Medulla oblongata (tissue), 1 donor: Measurements from ENCODE around the gene DNAH8.

ENCODE experiments used
- DNase-seq: peaks from one replicate; pipeline ENCODE4 v3.0.0-alpha.2; 2015; ENCODE audit errors: extremely low spot score

DNAH8 gene

DNA sequence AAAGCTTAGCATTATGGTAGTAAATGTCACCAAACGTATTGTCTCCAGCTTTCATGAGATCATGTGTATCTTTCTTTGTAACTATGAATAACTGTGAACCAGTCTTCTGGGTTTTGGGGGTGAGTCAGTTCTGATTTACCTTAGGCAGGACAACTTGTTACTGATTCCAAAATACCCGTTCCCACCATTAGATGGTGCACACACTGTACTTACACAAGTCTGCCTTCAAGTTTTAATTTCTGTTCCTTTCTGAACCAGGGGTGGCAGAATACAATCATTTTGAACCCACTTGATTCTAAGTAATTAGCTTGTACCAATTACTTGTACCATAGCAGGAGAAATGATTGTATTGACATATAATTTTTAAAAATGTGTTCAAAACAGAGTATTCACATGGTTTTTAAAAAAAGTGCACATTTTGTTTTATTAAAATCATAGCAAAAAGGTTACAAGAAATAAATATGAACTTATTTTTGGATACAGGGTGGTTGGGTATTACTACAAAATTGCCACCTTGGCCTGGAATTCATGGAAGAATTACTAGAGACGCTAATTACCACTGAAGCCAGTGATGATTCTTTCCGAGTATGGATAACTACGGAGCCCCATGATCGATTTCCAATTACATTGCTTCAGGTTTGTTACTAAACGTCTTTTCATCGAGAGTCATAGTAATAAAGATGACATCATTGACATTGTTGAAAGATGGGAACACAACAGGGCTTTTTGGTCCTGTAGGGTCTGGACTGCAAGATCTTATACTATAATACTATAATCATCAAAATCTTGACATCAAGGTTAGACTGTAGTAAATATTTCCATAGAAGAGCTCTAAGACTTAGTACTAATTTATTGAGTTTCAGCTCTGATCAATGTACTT, 258.3 kb downstream of the DNAH8 start:
- DNase-seq: peak; percentile 61

DNA sequence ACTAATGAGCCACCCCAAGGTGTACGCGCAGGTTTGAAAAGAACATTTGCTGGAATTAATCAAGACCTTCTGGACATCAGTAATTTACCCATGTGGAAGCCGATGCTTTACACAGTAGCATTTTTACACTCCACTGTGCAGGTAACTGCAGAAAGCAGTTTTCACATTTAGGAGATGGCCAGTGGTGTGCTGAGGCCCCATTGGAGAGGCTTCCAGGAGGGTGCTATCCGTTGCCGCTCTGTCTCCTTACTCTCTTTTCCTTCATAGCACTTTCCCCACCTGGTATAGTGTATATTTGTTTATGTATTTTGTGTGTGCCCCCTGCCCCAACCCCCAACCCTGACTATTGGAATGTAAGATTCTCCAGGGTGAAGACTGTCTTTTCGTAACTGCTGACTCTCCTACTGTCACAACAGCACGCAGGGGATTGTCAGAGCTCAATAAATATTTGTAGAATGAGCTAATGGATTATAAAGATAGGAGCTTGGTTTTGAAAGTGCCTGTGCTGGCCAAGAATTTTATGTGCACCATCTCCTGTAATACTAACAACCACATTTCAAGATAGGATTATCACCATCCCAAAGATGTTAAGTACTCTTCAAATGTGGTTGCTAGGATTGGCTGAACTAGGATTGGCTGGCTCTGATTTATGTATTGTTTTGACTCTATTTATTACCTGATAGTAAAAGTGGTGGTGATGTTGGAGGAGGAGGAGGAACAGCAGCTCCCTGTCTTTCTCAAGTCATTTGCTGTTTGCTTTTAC, 259.5 kb downstream of the DNAH8 start:
- DNase-seq: no peak

DNA sequence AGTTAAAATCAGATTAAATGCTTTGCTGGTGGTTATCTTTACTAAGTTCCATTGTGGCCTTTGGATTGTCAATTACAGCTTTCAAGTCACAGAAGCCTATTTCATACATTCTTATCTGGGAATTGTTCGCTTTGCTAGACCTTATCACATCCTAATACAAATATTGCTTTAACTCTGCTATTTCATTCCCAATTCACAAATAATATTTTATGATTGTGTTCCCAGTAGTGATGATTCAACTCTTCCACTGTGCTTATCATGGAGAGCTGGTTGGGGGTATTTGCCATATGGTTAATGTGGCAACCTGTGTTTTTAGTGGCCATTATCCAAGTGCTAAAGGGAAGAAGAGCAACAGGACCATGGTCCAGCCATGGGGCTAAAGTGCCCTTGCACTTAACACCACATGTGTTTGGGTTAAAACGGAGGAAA, 260.5 kb downstream of the DNAH8 start:
- no peak for DNase-seq

DNA sequence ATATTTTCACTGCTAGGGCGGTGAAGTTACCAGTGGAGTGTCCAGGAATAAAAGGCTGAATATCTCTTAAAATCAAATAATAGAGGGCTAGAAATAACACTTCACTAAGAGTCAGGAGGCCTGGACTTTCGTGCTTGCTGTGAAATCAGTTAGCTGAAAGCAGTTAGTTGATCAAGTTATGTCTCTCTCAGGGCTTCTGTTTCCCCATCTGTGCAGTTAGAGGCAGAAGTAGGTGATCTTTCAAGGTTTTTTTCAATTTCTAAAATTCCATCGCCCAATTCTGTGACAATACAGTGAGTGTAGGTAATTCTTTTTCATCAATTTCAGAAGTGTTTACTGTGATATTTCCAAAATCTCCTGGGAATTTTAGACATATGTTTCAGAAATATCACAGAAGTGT, 260.9 kb downstream of the DNAH8 start:
- no peak for DNase-seq

DNA sequence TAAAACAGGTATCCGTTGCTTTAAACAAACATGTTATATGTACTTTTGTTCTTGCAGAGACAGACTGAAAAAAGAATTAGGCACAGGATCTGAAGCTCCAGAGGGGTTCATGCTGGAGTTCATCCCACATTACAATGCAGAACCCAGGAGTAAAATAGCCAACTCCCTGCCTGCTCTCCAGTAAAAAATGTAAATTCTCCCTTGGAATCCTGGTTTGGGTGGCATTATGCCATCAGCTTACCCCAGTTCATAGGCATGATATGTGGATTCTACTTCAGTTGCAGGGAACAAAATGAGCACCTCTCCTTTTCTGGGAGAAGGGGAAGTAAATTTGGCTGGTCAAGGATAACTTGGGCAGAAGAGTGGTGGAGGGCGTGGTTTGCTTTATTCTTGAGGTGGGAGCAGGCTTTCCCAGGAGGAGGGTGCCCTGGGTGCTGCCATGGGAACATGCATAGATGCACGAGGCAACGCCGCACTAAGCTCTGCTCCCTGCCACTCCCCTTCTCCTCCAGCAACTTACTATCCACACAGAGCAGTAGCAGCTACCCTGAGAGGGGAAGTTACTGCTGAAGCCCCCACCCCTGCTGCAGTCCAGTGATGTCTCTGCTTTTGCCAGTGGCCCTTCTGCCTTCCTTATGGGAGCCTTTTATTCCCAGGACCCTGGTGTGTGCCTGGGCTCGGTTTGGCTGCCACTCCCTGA, 261.8 kb downstream of the DNAH8 start:
- no peak for DNase-seq

DNA sequence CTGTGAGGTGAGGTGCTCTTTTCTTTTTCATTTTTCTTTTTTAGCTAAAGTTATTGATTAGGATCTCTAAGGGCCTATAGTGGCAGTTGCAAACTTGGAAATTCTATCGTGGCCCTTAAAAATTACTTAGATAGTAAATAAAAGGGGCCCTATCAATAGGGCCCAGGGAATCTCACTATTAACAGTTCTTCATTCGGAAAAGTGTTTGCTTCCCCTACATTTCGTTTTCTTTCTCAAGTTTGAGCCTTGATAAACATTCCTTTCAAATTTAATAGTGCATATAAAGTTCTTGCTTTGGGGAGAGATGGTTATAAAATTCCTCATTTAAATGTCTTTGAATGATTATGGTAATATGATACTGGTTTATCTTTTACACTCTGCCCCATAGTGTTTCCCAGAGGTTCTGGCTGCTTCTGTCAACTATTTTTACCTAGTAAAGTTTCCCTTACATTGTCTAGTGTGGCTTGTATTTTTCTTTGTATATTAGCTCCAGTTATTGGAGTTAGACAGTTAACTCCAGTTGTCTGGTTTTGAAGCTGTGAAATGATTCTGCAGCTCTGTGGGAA, 263.1 kb downstream of the DNAH8 start:
- no peak for DNase-seq

DNA sequence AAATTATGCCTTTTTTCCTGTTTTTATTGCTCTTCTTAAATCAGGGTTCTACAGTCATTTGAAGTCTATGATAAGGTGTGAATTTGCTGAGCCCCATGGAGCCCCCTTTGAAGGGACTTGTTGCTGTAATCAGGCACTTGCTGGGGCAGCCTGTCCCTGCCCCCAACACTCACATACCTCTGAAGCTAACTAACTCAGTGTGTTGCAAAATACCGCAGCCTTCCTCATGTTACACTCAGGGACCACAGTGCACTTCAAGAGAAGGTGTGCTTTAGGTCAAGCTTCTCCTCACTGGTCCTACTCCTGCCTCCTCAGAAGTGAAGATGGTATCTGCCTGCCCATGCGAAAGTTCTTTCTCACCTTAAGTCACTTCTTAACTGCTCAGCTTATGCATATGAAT, 267.4 kb downstream of the DNAH8 start:
- no peak for DNase-seq

DNA sequence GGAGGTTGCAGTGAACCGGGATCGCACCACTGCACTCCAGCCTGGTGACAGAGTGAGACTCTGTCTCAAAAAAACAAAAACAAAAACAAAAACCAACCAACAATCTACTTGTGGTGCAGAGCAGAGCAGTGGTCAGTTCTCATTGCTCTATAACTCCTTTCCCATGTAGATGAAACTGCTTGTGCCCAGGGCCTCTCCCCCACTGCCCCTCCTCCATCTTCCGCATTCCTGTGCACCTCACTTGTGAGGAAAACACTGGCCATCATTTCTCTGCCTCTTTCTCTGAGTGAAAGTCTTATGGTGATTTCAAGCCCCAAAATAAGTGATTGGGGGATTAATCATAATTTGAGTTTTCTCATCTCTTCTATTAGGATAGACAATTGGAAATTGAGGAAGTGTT, 269.6 kb downstream of the DNAH8 start:
- no peak for DNase-seq

DNA sequence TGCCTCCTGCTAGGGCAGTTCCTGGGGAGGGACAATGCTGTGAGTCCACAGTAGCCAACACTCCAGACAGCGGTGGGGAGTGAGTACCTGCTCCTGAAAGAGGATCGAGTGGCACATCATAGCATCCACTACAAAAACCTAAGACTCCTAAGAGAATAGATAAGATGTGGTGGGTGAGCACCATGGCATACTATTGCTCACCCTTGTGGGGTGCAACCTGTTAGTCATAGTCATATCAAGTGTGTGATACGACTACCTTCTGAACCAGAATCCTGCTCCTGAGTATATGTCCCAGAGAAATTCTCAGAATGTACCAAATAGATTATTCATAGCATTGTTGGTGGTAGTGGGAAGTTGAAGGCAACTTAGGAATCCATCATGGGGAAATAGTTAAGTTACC, 270.7 kb downstream of the DNAH8 start:
- no peak for DNase-seq

DNA sequence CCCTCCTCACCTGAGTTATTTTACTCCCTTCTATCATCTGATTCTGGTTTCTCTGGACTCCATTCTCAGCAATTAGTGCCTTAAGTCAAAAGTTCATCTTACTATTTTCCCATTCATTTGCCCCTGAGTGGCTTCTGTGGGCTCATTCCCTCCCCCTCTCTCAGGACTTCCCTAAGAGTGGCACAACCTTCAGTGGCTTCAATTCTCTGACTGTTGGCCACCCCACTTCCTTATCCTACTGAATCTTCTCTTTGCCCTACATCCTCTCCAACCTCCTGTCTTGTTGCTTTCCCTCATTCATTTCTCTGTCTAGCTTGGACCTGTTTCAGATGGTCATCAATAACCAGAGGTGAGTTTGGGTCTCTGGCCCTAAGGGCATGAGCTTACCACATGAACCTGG, 272.4 kb downstream of the DNAH8 start:
- no peak for DNase-seq

DNA sequence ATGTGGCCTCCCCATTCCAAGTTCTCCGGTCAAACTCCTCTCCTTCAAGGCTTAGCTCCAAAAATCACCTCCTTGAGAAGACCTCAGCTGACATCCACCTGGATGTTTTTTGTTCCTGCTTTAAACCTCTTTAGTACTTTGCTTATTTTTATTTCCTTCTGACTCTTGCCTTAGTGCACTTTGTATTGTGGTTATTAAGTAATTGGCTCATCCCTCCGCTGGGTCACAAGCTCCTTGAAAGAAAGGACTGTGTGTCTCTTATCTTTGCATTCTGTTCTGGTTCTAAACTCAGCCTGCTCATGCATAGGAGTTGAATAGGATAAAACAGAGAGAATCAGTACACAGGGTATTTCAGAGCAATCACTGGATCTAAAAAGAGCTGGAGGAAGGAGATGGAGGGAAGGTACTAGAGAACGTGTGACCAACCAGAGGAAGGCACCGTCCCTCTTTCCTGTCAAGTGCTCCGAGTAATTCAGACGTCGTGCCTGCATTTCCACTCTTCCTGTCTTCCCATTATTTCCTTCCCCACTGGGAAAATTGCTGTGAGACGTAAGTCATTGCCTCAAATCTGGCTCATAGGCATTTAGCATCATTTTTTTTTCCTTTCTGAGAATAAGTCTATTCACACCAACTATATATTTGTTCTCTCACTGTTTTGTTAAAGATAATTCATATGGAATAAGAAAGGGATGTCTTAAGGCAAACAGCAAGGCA, 273.8 kb downstream of the DNAH8 start:
- DNase-seq: no peak

DNA sequence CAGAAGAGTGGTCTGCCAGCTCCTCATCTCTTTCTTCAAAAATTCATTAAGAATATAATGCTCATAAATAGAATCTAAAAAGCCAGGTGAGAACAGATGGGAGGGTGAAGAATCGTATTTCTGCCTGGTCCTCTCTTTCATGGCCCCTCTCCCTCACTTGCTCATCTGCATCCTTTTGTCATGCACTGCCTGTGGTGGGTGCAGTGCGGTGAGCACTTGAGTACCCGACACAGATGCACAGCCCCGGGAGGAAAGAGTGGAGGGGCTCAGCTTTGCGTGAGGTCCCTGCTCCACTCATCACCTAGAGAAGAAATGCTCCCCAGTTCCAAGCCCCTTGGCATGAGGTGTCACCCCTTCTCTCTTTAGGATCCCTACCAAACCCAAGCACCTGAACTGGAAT, 275.4 kb downstream of the DNAH8 start:
- no peak for DNase-seq

DNA sequence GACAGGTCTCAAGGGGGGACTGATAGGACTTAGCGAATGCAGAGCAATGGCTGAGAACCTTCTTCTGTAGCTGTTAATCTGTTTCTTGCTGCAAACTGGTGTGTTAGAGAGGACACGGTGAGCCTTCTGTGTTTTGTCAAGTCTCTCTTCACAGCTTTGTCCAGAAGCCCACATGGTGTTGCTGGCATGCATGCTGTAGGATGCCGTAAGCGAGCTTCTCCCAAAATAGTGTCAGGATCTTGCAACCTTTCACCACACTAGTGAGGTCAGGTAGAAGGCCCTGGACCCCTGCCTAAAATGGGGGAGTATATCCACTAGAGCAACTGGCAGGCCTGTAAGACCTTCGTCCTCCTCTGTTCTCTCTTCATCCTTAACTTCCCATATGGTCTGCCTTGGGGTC, 281.6 kb downstream of the DNAH8 start:
- DNase-seq: no peak

DNA sequence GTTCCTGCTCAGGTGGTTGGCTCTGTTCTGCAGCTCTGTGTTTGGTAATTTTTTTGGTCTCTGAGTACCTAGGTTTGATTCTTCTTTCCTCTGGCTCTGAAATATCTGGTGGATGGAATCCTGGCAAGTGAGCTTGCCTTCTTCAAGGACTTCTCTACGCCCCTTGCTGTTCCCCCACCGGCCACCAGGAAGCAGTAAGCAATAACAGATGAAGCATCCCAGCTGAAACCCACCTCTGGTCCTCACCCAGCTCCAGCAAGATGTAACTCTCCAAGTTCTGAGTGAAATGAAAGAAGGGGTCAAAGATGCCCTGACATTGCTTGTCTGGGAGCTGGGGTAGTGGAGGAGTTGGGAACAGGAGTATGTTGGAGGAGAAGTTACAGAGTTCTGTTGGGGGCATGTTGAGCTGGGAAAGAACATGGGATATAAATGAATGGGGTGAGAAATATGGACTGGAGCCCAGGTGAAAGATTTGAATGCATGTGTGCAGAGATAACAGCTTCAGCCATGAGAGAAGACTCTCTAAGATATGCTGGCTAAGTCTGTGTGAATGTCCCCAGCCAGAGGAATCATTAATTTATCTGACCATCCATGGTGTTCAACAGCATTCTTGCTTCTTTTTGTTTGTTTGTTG, 282.1 kb downstream of the DNAH8 start:
- DNase-seq: no peak

DNA sequence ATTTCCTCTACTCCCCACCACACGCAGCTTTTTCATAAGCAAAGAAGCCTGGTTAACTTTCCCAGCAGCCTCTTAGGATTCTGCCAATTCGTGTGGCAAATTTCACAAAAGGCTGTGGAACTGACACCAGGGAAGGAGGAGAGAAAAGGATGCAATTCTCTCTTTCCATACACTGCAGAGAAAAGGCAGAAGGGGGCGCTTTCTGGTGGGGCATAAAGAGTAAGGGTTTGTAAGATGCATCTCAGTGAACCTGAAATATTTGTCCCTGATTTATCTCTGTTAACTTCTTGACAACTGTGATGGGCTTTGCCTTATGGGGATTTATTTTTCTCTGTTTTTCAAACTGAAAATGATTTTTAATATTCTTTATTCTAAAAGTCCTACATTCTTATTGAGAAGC, 288.0 kb downstream of the DNAH8 start:
- DNase-seq: no peak

DNA sequence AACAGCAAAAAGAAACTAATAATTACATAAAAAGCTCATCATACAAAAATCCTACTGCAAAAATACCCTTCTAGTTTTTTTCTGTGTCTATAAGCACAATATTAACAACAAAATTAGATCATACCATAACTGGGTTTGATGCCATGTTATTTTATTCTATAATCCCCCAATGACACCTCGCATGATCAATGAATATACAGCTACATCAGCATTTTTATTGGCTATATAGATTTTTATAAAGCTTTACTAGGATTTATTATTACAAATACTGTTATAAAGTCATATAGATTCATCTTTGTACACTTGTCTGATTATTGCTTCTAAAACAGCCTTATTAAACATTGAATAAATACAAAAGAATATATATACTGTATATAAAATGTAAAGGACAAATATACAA, 288.4 kb downstream of the DNAH8 start:
- no peak for DNase-seq

DNA sequence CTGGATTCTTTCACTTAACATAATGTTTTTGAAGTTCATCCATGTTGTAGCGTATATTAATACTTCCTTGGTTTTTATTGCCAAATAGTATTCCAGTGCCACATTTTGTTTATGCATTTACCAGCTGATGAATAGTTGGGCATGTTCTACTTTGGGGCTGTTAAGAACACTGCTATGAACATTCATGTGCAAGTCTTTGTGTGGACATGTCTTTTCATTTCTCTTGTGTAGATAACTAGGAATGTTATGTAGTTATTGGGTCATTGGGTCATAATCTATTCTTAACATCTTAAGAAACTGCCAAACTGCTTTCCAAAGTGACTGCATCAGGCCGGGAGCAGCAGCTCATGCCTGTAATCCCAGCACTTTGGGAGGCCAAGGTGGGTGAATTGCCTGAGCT, 289.7 kb downstream of the DNAH8 start:
- DNase-seq: no peak

DNA sequence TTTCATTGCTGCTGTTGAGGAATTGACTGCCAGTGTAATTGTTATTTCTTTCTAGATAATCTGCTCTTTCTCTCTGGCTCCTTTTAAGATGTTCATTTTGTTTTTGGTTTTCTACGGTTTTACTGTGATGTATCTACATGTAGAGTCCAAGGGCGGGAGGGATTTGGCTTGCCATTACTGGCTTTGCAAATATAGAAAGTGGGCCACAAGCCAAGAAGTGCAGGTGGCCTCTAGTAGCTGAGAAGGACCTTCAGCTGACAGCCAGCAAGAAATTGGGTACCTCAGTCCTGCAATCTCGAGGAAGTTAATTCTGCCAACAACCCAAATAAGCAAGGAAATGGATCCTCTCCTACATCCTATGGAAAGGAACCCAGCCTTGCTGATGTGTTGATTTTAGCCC, 290.7 kb downstream of the DNAH8 start:
- DNase-seq: no peak

DNA sequence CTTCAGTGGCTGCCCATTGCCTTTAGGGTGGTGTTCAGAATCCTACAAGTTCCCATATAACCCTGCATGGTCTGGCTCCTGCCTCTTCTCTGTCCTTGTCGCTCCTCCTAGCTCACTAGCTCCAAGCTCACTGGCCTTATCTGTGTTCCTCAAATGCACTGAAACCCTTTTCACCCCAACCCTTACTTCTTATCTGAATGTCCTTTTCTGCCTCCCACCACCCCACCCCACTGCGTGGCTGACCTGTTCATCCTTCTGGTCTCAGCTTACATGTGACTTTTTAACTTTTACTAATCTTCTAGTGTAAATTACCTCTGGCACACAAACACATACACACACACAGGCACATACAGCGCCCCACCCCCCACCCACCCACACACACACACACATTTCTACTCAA, 292.5 kb downstream of the DNAH8 start:
- DNase-seq: no peak

DNA sequence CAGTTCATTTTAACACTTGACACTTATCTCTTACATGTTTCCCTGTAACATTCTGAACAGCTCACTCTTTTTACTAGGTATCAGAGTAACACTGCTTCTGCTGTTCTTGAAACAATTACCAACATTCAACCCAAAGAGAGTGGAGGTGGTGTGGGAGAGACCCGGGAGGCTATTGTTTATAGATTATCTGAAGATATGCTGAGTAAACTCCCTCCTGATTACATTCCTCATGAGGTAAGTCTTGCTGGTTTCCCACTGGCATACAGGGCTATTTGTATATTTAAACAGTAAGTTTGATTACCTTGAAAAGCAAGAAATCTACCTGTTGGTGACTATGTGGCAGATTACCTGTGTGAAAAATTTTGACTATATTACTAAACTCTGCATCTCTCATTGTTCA, 293.6 kb downstream of the DNAH8 start:
- no peak for DNase-seq

DNA sequence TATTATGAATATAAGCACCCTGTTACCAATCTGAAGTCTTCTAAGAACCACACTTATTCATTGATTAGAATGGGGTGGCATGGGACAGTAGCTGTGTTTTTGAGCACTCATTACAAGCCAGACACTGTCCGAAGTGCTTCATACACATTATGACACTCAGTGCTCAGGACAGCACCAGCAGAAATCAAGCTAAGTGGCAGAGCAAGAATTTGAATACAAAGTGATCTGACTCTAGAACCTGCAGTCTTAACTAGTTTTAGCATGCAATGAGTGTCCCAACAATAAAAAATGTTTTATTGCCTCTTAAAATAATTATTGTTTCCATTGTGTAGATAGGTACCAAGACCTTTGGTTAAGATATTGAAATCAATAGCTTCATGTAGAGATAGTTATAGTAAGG, 294.4 kb downstream of the DNAH8 start:
- no peak for DNase-seq
